Gastroesophageal sphincter (tissue), 4 donors: ENCODE results near the gene XPA. TPM values are rescaled to one million over a fixed set of nuclear protein-coding genes. Genes with fewer than 3 reads are reported as not detected.

ENCODE experiments used
- ATAC-seq: fragments of 150-250 bp; one replicate; pipeline ENCODE4 v1.9.1; 2016; ENCODE audit warnings: mild to moderate bottlenecking, moderate library complexity
- H3K27ac ChIP-seq, 4 donors: fragments of 200-600 bp; sonication (generic) in 3 of 4; 1 replicate in 3 of 4; 2 replicates in 1 of 4; pipeline ENCODE4 v1.5.1; 2016 to 2019
- H3K27me3 ChIP-seq: fragments of 200-600 bp; sonication (generic); one replicate; pipeline ENCODE4 v1.5.1; 2019
- H3K36me3 ChIP-seq, 2 donors: fragments of 200-600 bp; sonication (generic); one replicate each; pipeline ENCODE4 v1.5.1; 2019; ENCODE audit warnings: control low read depth in 1 of 2
- H3K4me1 ChIP-seq, 3 donors: fragments of 200-600 bp; sonication (generic); 1 replicate in 2 of 3; 2 replicates in 1 of 3; pipeline ENCODE4 v1.5.1; 2016 to 2019; ENCODE audit warnings: control low read depth in 2 of 3
- H3K4me3 ChIP-seq, 2 donors: fragments of 200-600 bp; sonication (generic); one replicate each; pipeline ENCODE4 v1.5.1; 2019; ENCODE audit warnings: mild to moderate bottlenecking in 1 of 2, moderate library complexity in 1 of 2
- H3K9me3 ChIP-seq, 3 donors: fragments of 200-600 bp; sonication (generic); one replicate each; pipeline ENCODE4 v1.5.1; 2017 to 2019; ENCODE audit warnings: control low read depth in 2 of 3
- EP300 ChIP-seq: sonication (generic); formaldehyde crosslinking; IDR thresholded peaks from one replicate; pipeline ENCODE4 v1.6.1; 2017; ENCODE audit warnings: antibody characterized with exemption, mild to moderate bottlenecking
- POLR2A ChIP-seq, 2 donors: fragments of 450-650 bp; IDR thresholded peaks; one replicate each; pipeline ENCODE4 v1.6.1; 2017; ENCODE audit warnings: antibody characterized with exemption in 2 of 2, mild to moderate bottlenecking in 2 of 2, moderate library complexity in 1 of 2
- POLR2AphosphoS5 ChIP-seq: sonication (generic); formaldehyde crosslinking; IDR thresholded peaks from one replicate; pipeline ENCODE4 v1.6.1; 2017; ENCODE audit warnings: antibody characterized with exemption
- WGBS, 2 donors: methylation state at CpG; one replicate each; pipeline ENCODE4 v1.1.5; 2018; ENCODE audit warnings: low coverage in 1 of 2; 5-methylcytosine and 5-hydroxymethylcytosine counted together
- total RNA-seq, 4 donors: library from RNA; depleted of rRNA; stranded (reverse); fragments of >200 nt; gene quantifications; one replicate each; pipeline ENCODE4 v1.1.0, GENCODE V29; 2016
- TF ChIP-seq, protein P1 (sequence below), 4 experiments: fragments of 200-600 bp in 2 of 4; fragments of 450-650 bp in 2 of 4; sonication (generic) in 1 of 4; IDR thresholded peaks; one replicate each; pipeline ENCODE4 v1.5.1; 2017 to 2019; ENCODE audit warnings: antibody characterized with exemption in 4 of 4, mild to moderate bottlenecking in 2 of 4, moderate library complexity in 2 of 4

Gene XPA
- total RNA-seq, 4 donors from 2014 or later: 24.2 to 27.6 (median 25.8) TPM

DNA sequence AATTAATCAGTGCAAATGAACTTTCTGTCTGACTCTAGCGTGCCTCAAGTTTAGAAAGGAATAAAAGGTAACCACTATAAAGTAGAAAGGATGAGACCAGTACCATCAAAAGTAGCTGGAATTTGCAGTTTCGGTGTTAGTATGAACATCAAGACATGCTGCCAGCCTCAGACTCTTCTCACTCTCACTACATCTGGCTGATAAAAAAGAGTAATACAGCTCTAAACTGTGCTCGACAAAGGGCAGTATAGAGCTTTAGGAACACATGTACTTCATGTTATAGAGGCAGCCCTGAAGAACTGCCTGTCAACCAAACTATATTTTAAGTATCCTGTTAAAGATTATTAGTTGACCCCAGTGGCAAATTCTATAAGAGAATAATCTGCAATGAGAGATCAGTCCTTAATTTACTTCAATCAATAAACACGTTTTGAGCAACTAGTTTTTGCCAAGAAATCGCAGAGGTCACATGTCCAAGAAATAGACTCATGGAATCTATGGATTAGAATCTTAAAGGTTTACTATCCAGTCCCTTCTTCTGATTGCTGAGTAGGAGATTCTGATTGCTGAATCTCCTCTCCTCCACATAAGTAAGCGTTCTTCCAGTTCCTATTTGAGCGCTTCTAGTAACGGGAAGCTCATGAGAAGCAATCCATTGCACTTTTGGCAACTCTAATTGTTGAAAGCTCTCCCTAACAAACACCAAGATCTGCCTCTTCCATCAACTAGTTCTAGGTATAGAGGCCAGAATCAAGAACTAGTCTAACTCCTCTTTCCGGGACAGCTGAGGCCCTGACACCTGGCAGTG, 941 bp downstream of the XPA start:
- ATAC-seq: no peak
- WGBS, 2 donors: 6 to 12% methylated on average over 8 to 9 of the region's 9 CpGs
- TF ChIP-seq POLR2AphosphoS5: no peak
- TF ChIP-seq, protein P1, sequence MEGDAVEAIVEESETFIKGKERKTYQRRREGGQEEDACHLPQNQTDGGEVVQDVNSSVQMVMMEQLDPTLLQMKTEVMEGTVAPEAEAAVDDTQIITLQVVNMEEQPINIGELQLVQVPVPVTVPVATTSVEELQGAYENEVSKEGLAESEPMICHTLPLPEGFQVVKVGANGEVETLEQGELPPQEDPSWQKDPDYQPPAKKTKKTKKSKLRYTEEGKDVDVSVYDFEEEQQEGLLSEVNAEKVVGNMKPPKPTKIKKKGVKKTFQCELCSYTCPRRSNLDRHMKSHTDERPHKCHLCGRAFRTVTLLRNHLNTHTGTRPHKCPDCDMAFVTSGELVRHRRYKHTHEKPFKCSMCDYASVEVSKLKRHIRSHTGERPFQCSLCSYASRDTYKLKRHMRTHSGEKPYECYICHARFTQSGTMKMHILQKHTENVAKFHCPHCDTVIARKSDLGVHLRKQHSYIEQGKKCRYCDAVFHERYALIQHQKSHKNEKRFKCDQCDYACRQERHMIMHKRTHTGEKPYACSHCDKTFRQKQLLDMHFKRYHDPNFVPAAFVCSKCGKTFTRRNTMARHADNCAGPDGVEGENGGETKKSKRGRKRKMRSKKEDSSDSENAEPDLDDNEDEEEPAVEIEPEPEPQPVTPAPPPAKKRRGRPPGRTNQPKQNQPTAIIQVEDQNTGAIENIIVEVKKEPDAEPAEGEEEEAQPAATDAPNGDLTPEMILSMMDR (IDR thresholded peaks at IDR 0.05): no peak

DNA sequence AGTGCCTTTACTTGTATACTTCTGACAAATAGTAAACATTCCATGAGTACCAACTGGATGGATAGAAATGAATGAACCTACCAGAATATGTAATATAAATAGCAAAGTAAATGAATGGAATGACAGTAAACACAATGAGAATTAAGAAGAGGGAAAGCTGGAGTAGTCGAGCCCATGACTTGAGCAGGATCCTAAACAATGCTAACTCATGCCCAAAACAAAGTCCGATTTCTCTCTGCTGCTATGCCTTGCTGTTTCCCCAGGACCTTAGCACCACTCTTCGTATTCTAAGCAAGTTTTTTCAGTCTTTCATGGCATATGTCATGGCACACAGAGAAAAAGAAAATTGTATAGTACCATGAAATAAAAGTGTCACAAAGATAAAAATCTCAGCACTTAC, 1.8 kb downstream of the XPA start:
- 60 to 69% methylated on average over 3 of the region's 3 CpGs for WGBS, 2 donors
- Histone ChIP-seq H3K4me3 (peak overlapping the region in 1 of 2 donors; percentile 83), H3K36me3 (peaks cover 0 to 25% of the 10 kb centered on the region in 2 donors), H3K9me3 (no peaks in the 10 kb centered on the region), H3K4me1 (peaks cover 3 to 50% (median 16%) of the 10 kb centered on the region in 3 donors), H3K27ac (peak overlapping the region in 1 of 4 donors; percentile 96), H3K27me3 (no peaks in the 10 kb centered on the region)
- TF ChIP-seq EP300 (no peak), POLR2A (IDR thresholded peaks at IDR 0.05) (no peak), POLR2AphosphoS5 (no peak)
- TF ChIP-seq, protein P1 (IDR thresholded peaks at IDR 0.05): no peak
- ATAC-seq: no peak

More for the DNA sequence above, 941 bp downstream of the XPA start:
- H3K4me3 ChIP-seq: peak overlapping the region; percentile 83 to 94
- peak overlapping the region; percentile 77 to 96 (median 92) for H3K27ac ChIP-seq
- peaks cover 0 to 17% of the 10 kb centered on the region in 2 donors for H3K36me3 ChIP-seq
- no peaks in the 10 kb centered on the region for H3K9me3 ChIP-seq
- H3K4me1 ChIP-seq: peaks cover 3 to 50% (median 16%) of the 10 kb centered on the region in 3 donors
- H3K27me3 ChIP-seq: no peaks in the 10 kb centered on the region

DNA sequence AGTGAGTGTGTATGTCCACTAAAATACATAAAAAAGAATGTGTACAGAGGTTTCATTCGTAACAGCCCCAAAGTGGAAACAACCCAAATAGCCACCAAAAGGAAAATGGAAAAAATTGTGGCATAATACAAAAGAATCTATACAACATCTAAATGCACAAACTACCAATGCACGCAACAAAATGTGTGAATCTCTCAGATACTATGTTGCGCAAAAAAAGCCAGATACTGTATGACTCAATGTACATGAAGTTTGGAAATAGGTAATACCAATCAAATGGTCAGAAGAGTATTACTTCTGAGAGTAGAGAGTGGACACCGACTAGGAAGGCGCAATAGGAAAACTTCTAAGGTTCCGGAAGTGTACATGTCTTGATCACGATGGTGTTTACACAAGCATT, 2.4 kb downstream of the XPA start:
- Histone ChIP-seq H3K27me3 (no peaks in the 10 kb centered on the region), H3K36me3 (peaks cover 0 to 31% of the 10 kb centered on the region in 2 donors), H3K4me3 (no peak overlapping the region), H3K27ac (no peak overlapping the region), H3K9me3 (no peaks in the 10 kb centered on the region), H3K4me1 (peaks cover 3 to 51% (median 16%) of the 10 kb centered on the region in 3 donors)
- WGBS, 2 donors: 82 to 92% methylated on average over 7 of the region's 7 CpGs
- no peak for ATAC-seq
- TF ChIP-seq, protein P1 (IDR thresholded peaks at IDR 0.05): no peak
- TF ChIP-seq POLR2A (IDR thresholded peaks at IDR 0.05) (no peak), POLR2AphosphoS5 (no peak), EP300 (no peak)

DNA sequence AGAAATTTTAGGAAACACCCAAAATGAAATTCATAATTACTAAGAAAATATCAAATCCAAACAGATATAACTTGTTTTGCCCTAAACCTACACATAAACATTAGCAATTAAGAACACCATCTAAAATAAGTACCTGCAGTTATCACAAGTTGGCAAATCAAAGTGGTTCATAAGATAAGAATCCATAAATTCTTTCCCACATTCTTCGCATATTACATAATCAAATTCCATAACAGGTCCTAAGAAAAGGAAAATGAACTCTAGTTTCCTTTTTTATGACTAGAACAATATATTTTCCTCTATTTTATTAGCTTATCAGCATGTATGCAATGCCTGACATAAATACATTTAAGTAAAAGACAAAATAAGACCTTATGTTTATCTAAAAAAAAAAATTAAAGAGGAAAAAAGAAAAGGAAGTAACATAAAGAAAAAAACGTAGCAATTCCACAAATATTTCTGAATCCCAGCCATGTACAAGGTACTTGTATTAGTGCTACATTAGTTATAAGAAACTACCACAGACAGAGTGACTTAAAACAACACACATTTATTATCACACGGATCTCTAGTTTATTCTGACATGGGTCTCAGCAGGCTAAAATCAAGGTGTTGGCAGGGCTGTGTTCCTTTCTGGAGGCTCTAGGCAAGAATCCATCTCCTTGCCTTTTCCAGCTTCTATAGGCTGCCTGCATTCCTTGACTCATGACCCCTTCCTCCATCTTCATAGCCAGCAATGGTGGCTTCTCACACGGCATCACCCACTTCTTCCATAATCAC, 7.5 kb downstream of the XPA start:
- peaks cover 0 to 29% (median 0%) of the 10 kb centered on the region in 3 donors for H3K4me1 ChIP-seq
- no peak overlapping the region for H3K27ac ChIP-seq
- H3K36me3 ChIP-seq: peaks cover 3 to 77% of the 10 kb centered on the region in 2 donors
- 46 to 58% methylated on average over 4 of the region's 4 CpGs for WGBS, 2 donors
- no peak overlapping the region for H3K4me3 ChIP-seq
- no peaks in the 10 kb centered on the region for H3K27me3 ChIP-seq
- TF ChIP-seq POLR2A (IDR thresholded peaks at IDR 0.05): no peak
- TF ChIP-seq EP300: no peak
- TF ChIP-seq, protein P1 (IDR thresholded peaks at IDR 0.05): no peak
- TF ChIP-seq POLR2AphosphoS5: no peak
- no peaks in the 10 kb centered on the region for H3K9me3 ChIP-seq
- ATAC-seq: no peak
